Measurements from ENCODE around the gene MBD3L5.

DNA sequence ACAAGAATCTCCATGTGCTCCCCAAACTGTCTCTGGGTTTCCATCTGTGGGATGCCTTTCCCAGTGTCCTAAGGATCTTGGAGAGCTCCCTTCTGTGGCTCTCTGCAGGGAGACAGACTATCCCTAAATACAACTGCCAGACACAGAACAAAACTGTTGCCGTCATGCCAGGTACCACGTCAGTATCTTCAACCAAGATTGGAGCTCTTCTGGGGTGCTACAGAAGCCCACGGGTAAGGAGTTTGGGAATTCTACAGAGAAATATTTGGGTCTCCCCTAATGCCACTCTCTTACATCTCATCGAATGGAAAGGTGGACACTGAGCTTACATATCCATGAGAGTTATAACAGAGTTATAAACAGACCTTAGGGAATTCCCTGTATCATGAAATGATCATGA is 33.0 kb downstream of the MBD3L5 start:
- TF ChIP-seq, protein P1, sequence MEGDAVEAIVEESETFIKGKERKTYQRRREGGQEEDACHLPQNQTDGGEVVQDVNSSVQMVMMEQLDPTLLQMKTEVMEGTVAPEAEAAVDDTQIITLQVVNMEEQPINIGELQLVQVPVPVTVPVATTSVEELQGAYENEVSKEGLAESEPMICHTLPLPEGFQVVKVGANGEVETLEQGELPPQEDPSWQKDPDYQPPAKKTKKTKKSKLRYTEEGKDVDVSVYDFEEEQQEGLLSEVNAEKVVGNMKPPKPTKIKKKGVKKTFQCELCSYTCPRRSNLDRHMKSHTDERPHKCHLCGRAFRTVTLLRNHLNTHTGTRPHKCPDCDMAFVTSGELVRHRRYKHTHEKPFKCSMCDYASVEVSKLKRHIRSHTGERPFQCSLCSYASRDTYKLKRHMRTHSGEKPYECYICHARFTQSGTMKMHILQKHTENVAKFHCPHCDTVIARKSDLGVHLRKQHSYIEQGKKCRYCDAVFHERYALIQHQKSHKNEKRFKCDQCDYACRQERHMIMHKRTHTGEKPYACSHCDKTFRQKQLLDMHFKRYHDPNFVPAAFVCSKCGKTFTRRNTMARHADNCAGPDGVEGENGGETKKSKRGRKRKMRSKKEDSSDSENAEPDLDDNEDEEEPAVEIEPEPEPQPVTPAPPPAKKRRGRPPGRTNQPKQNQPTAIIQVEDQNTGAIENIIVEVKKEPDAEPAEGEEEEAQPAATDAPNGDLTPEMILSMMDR (IDR thresholded peaks at IDR 0.05; ENCODE audit: extremely low read depth in 1 of 2, insufficient read depth in 1 of 2, low read depth in 1 of 2, low read length in 2 of 2): no peak
- TF ChIP-seq EZH2 (IDR thresholded peaks at IDR 0.05; ENCODE audit: borderline replicate concordance, low read depth, low read length, severe bottlenecking): no peak
- TF ChIP-seq, protein P2, sequence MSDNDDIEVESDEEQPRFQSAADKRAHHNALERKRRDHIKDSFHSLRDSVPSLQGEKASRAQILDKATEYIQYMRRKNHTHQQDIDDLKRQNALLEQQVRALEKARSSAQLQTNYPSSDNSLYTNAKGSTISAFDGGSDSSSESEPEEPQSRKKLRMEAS (IDR thresholded peaks at IDR 0.05; ENCODE audit: insufficient read depth, insufficient read length): no peak
- no peak for TF ChIP-seq POLR2A (IDR thresholded peaks at IDR 0.05; ENCODE audit: low read depth, low read length)
- no peak for TF ChIP-seq JUN (IDR thresholded peaks at IDR 0.05; ENCODE audit: borderline replicate concordance, insufficient read depth, insufficient read length, low read depth)
- TF ChIP-seq MYC (IDR thresholded peaks at IDR 0.05; ENCODE audit: low read depth, low read length): no peak
- TF ChIP-seq POLR2AphosphoS5 (IDR thresholded peaks at IDR 0.05; ENCODE audit: insufficient read depth, low read depth, low read length): no peak
- TF ChIP-seq GATA2 (IDR thresholded peaks at IDR 0.05; ENCODE audit: insufficient read depth, insufficient read length, low read depth, low read length): no peak

Measured in endothelial cell of umbilical vein (primary cell).